Activated CD4-positive, CD25-positive, alpha-beta regulatory T cell treated with anti-CD3 and anti-CD28 coated beads, Interleukin-2, amount 50 U/mL, for 16 hours (primary cell): ENCODE results near the gene ZMYM3.

Experiments used
- DNase-seq: peaks from one replicate; pipeline ENCODE4 v3.0.0-alpha.2; 2020; ENCODE audit warnings: low read depth, low spot score

The ZMYM3 gene

GRCh38 chrX:71253253-71254091 lies 468 bp downstream of the ZMYM3 start:
- no peak for DNase-seq

GRCh38 chrX:71252221-71252620 lies 1.7 kb downstream of the ZMYM3 start:
- DNase-seq, result no peak

- no peak for DNase-seq
These were observed 2.4 kb downstream of the ZMYM3 start for GRCh38 chrX:71251466-71251973.

GRCh38 chrX:71250841-71251240 lies 3.1 kb downstream of the ZMYM3 start:
- no peak for DNase-seq

GRCh38 chrX:71245159-71245558 lies 8.8 kb downstream of the ZMYM3 start:
- DNase-seq, result no peak

- no peak for DNase-seq
These were observed 9.4 kb downstream of the ZMYM3 start for GRCh38 chrX:71244359-71245128.

- DNase-seq, result no peak
These were observed 12.6 kb downstream of the ZMYM3 start for GRCh38 chrX:71241301-71241700.

- no peak for DNase-seq
These were observed 14.2 kb downstream of the ZMYM3 start for GRCh38 chrX:71239781-71240180.

- no peak for DNase-seq
These were observed 17.1 kb downstream of the ZMYM3 start for GRCh38 chrX:71236836-71237235.

GRCh38 chrX:71235482-71235881 lies 18.5 kb downstream of the ZMYM3 start:
- DNase-seq, result no peak

- DNase-seq, result no peak
These were observed 25.8 kb downstream of the ZMYM3 start for GRCh38 chrX:71228063-71228642.

GRCh38 chrX:71227370-71228062 lies 26.4 kb downstream of the ZMYM3 start:
- DNase-seq, result no peak

- DNase-seq, result no peak
These were observed 28.3 kb downstream of the ZMYM3 start for GRCh38 chrX:71225676-71226075.

- DNase-seq, result no peak
These were observed 28.9 kb downstream of the ZMYM3 start for GRCh38 chrX:71225009-71225408.

GRCh38 chrX:71224098-71224708 lies 29.7 kb downstream of the ZMYM3 start:
- no peak for DNase-seq

- no peak for DNase-seq
These were observed 31.0 kb downstream of the ZMYM3 start, which contains the start of gene GJB1 for GRCh38 chrX:71222929-71223328. Gene GJB1 (plus strand): TSS chrX:71223224. CDS start chrX:71223708, 484 bp downstream.

- no peak for DNase-seq
These were observed 32.8 kb downstream of the ZMYM3 start for GRCh38 chrX:71221145-71221544.

- DNase-seq, result no peak
These were observed 36.6 kb downstream of the ZMYM3 start for GRCh38 chrX:71217298-71217697.

- DNase-seq, result no peak
These were observed 37.5 kb downstream of the ZMYM3 start for GRCh38 chrX:71216485-71216884.

- no peak for DNase-seq
These were observed 38.5 kb downstream of the ZMYM3 start for GRCh38 chrX:71215338-71215912.
